HFFc6 (cell line): Measurements from ENCODE around the gene DMBX1. TPM values are rescaled to one million over a fixed set of nuclear protein-coding genes. Genes with fewer than 3 reads are reported as not detected.
A peak's percentile ranks its signal among the peaks of the same experiment; 100 is the strongest.

Experiments used
- DNase-seq: peaks from one replicate; pipeline ENCODE4 v3.0.0-alpha.2; 2018
- H3K27ac Mint-ChIP-seq: 2 replicates; pipeline ENCODE4 v1.8.0; 2020; ENCODE audit warnings: mild to moderate bottlenecking, mixed read lengths
- H3K27me3 Mint-ChIP-seq: 2 replicates; pipeline ENCODE4 v1.8.0; 2021; ENCODE audit warnings: mild to moderate bottlenecking, moderate library complexity, mixed read lengths; ENCODE audit not compliant: insufficient read depth
- H3K36me3 Mint-ChIP-seq: 2 replicates; pipeline ENCODE4 v1.8.0; 2021; ENCODE audit warnings: low read depth, mixed read lengths
- H3K4me1 Mint-ChIP-seq: 2 replicates; pipeline ENCODE4 v1.8.0; 2020; ENCODE audit warnings: low read depth, mixed read lengths
- H3K4me3 Mint-ChIP-seq: 2 replicates; pipeline ENCODE4 v1.8.0; 2020; ENCODE audit warnings: mild to moderate bottlenecking, moderate library complexity, mixed read lengths
- H3K9me3 Mint-ChIP-seq: 2 replicates; pipeline ENCODE4 v1.8.0; 2020; ENCODE audit warnings: mild to moderate bottlenecking, mixed read lengths
- total RNA-seq, 6 experiments: library from RNA; stranded (reverse); fragmentation: NEBNext Ultra II Directional; extraction: Animal tissue kit (Norgen Biotek cat#: 25700); gene quantifications; 2 replicates in 1 of 6; 3 replicates in 5 of 6; pipeline ENCODE4 v1.2.3, GENCODE V29; 2021
- TF ChIP-seq, protein P1 (sequence below): fragments of 200-600 bp; sonication (generic); IDR thresholded peaks from 2 replicates; pipeline ENCODE4 v1.5.0; 2021; ENCODE audit warnings: antibody characterized with exemption, mild to moderate bottlenecking

The DMBX1 gene
- total RNA-seq, 6 experiments from 2014 or later: not detected

DNA sequence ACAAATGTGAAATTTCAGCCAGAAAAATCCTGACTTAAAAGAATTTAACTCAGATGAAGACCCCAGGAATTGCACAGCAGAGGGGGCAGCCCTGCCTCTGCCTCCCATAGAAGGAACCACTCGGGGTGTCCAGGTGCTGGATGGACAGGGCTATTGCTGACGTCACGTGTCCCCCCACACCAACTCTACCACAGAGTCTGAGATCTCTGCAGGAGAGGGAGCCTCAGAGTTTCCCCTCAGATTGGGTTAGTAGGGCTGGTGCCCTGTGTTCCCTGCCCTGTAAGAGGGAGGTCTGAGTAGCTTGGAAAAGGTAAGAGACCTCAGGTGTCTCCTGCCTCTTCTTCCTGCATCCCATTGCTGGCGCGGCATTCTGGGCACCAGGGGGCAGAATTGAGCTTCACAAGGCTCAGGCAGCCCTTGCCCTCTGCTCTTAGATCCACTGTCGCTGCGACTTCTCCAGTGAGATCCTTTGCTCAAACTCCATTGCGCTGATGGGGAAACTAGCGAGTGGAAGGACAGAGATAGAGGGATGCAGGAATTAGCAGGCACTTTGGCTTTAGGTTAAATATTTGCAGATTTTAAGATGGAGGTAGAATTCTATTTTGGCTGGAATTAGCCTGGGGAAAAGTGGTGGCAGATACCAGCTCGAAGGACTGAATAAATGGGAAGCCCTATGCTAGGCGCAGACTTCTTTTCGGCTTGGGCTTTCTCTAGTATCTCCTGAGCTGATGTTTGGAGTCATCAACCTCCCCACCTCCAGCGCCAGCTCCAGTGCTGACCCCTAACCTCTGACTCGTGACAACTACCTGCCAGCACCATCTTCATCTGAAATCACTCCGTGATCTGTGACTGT is 42.8 kb upstream of the DMBX1 start:
- Mint-ChIP-seq H3K27ac (no peak overlapping the region), H3K27me3 (peaks cover 56% of the 10 kb centered on the region), H3K9me3 (no peaks in the 10 kb centered on the region), H3K4me1 (peaks cover 8% of the 10 kb centered on the region), H3K4me3 (no peak overlapping the region), H3K36me3 (no peaks in the 10 kb centered on the region)
- DNase-seq: peak; percentile 32
- TF ChIP-seq, protein P1, sequence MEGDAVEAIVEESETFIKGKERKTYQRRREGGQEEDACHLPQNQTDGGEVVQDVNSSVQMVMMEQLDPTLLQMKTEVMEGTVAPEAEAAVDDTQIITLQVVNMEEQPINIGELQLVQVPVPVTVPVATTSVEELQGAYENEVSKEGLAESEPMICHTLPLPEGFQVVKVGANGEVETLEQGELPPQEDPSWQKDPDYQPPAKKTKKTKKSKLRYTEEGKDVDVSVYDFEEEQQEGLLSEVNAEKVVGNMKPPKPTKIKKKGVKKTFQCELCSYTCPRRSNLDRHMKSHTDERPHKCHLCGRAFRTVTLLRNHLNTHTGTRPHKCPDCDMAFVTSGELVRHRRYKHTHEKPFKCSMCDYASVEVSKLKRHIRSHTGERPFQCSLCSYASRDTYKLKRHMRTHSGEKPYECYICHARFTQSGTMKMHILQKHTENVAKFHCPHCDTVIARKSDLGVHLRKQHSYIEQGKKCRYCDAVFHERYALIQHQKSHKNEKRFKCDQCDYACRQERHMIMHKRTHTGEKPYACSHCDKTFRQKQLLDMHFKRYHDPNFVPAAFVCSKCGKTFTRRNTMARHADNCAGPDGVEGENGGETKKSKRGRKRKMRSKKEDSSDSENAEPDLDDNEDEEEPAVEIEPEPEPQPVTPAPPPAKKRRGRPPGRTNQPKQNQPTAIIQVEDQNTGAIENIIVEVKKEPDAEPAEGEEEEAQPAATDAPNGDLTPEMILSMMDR: peak; percentile 90

DNA sequence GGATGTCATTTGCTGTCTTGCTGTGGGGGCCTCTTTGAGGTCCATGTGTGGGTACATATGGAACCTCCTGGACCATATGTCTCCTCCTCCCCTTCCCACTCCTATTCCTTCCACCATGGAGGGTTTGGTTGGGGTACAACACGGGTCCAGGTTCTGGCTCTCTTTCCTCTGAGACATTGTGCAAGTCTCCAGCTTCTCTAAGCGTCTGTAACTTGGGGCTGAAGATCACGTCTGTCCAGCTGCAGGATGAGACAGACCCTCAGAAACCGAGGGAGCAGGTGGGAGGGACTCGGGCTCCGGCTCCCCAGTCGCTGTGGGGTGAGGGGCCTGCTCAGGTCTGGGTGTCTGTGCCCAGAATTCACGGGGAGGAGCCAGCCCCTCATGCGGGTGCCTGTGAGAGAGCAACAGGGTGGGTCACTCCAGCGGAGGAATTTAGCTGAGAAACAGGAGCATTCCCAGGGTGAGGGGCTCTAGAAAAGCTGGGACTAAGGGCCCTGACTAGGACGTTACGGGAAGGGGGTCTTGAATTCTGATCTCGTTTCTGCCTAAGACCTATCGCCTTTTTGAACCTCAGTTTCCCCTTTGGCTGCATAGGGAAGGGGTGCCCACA is 42.0 kb upstream of the DMBX1 start:
- no peaks in the 10 kb centered on the region for H3K36me3 Mint-ChIP-seq
- H3K4me3 Mint-ChIP-seq: no peak overlapping the region
- DNase-seq: no peak
- TF ChIP-seq, protein P1: no peak
- no peak overlapping the region for H3K27ac Mint-ChIP-seq
- H3K4me1 Mint-ChIP-seq: peaks cover 4% of the 10 kb centered on the region
- H3K9me3 Mint-ChIP-seq: no peaks in the 10 kb centered on the region
- peaks cover 64% of the 10 kb centered on the region for H3K27me3 Mint-ChIP-seq

DNA sequence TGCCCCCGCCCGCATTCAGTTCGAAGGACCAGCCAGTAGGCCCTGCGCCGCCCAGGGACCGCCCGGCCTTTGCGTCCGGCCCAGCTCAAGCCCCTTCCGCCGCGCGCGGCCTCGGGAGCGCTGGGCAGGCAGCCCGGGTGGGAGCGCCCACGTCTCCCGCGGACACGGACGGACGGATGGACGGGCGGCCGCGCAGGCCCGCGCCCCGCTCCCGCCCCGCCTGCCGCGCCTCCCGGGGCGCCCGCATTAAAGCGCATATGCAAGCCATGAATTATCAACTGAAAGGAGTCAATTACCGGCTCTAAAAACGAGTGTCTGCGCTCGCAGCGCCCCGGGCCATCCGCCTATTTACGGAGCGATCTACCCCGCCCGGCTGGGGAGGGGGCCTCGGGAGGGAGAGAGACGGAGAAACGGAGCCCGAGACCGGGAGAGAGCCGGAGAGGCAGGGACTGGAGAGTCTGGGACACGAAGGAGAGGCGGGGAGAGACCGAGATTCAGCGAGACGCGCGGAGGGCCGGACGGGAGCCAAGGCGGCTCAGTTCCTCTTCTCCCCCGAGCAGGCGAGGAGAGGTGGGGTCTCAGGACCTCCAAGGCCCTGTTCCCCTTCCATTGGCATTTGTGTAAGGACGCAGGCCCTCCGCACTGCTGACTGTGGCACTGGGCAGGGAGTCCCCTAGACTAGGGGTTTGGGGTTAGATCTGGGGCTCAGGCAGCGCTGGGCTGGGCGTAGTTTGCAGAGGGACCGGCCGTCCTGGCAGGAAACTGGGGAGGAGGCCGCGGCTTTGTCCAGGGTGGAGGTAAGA is 41.3 kb upstream of the DMBX1 start:
- TF ChIP-seq, protein P1: no peak
- H3K9me3 Mint-ChIP-seq: no peaks in the 10 kb centered on the region
- H3K4me1 Mint-ChIP-seq: no peaks in the 10 kb centered on the region
- no peaks in the 10 kb centered on the region for H3K36me3 Mint-ChIP-seq
- DNase-seq: no peak
- no peak overlapping the region for H3K4me3 Mint-ChIP-seq
- peaks cover 68% of the 10 kb centered on the region for H3K27me3 Mint-ChIP-seq
- no peak overlapping the region for H3K27ac Mint-ChIP-seq

DNA sequence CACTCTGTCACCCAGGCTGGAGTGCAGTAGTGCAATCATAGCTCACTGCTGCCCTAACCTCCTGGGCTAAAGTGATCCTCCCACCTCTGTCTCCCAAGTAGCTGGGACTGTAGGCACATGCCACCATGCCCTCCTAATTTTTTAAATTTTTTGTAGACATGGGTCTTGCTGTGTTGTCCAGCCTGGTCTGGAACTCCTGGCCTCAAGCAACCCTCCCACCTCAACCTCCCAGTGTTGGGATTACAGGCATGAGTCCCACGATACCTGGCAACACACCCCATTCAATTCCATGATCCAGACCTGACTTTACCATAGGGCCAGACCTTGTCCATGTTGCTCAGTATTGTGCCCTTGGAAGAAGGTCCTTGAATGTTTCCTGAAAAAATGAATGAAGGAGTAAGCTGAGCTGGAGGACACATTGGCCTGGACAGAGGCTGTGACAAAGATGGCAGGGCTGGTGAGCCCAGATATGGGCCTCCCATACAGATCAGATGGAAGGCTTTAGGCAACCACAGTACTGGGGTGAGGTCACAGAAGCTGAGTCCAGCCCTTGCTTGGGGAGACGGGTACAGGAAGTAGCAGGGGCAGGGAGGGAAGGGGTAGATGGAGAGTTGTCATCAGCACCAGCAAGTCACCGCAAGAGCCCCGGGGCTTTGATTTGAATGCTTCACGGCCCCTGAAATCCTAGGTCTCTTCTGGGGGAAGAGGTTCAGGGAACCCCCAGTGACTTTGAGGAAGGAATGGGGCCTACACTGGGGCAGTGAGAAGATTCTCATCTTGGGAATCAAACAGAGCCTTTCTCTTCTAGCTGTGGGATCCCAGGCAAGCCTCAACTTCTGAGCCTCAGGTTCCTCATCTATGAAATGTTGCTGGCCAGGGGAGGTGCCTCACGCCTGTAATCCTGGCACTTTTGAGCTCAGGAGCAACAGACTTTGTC is 40.1 kb upstream of the DMBX1 start:
- no peaks in the 10 kb centered on the region for H3K36me3 Mint-ChIP-seq
- H3K4me3 Mint-ChIP-seq: no peak overlapping the region
- H3K4me1 Mint-ChIP-seq: no peaks in the 10 kb centered on the region
- peaks cover 76% of the 10 kb centered on the region for H3K27me3 Mint-ChIP-seq
- TF ChIP-seq, protein P1: no peak
- no peak for DNase-seq
- H3K27ac Mint-ChIP-seq: no peak overlapping the region
- H3K9me3 Mint-ChIP-seq: no peaks in the 10 kb centered on the region

DNA sequence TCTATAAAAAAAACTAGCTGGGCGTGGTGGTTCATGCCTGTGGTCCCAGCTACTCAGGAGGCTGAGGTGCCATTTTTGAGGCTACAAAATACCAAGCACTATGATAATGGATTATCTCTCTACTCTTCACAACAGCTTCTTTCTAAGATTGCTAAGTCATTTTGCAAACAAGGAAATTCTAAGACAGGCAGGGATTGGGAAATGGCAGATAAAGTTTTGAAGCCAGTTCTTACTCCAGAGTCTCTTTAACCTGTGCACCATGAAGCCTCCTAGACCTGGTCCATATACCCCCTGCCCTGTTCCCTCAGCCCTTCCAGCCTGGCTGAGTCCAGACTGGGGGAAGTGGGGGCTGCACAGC is 39.5 kb upstream of the DMBX1 start:
- no peaks in the 10 kb centered on the region for H3K4me1 Mint-ChIP-seq
- H3K36me3 Mint-ChIP-seq: no peaks in the 10 kb centered on the region
- no peaks in the 10 kb centered on the region for H3K9me3 Mint-ChIP-seq
- H3K27ac Mint-ChIP-seq: no peak overlapping the region
- peaks cover 78% of the 10 kb centered on the region for H3K27me3 Mint-ChIP-seq
- no peak overlapping the region for H3K4me3 Mint-ChIP-seq
- DNase-seq: no peak
- TF ChIP-seq, protein P1: no peak
